Caco-2 (cell line): Measurements from ENCODE around the gene CPLX3. TPM values are rescaled to one million over a fixed set of nuclear protein-coding genes. Genes with fewer than 3 reads are reported as not detected.
A peak's percentile ranks its signal among the peaks of the same experiment; 100 is the strongest.

ENCODE experiments used
- BruUV-seq: library from RNA; stranded (reverse); fragments of 400-500 nt; replicated peaks from 2 replicates; lab custom pipeline; 2021; lab: Mats Ljungman, UMichigan
- CTCF ChIA-PET: fragments of 300-600 bp; sonication (Branson Sonifier 250); formaldehyde crosslinking; loops from one replicate; lab custom pipeline; 2022; ENCODE audit warnings: antibody characterized with exemption; lab: Charles Lee
- POLR2A ChIA-PET: fragments of 300-600 bp; sonication (Branson Sonifier 250); formaldehyde crosslinking; loops from one replicate; lab custom pipeline; 2022; ENCODE audit warnings: antibody characterized with exemption; lab: Charles Lee
- DNase-seq, 2 experiments: peaks; one replicate each; pipeline versions ENCODE4 v3.0.0 to v3.0.0-alpha.2; 2020 to 2022
- H3K27me3 ChIP-seq: replicated peaks from 2 replicates; pipeline ENCODE4 v1.6.0; 2011; ENCODE audit warnings: low read length; ENCODE audit not compliant: control insufficient read depth, insufficient read depth
- H3K36me3 ChIP-seq: 2 replicates; pipeline ENCODE4 v1.5.1; 2011; ENCODE audit warnings: low read length; ENCODE audit not compliant: control insufficient read depth, insufficient read depth
- H3K4me1 ChIP-seq: fragments of 250-450 bp; sonication (Bioruptor Pico); 2 replicates; pipeline ENCODE4 v1.5.1; 2020; ENCODE audit warnings: mild to moderate bottlenecking
- H3K4me3 ChIP-seq: 2 replicates; pipeline ENCODE4 v1.5.1; 2011; ENCODE audit warnings: low read depth, mild to moderate bottlenecking, control low read depth, low read length
- H3K9me3 ChIP-seq: fragments of 250-450 bp; sonication (Bioruptor Pico); 2 replicates; pipeline ENCODE4 v1.5.1; 2020; ENCODE audit warnings: mild to moderate bottlenecking, moderate library complexity
- H3K27ac Mint-ChIP-seq: one replicate; pipeline ENCODE4 v1.8.0; 2022; ENCODE audit warnings: mixed read lengths; ENCODE audit not compliant: unreplicated experiment
- H3K27me3 Mint-ChIP-seq: one replicate; pipeline ENCODE4 v1.8.0; 2022; ENCODE audit warnings: mixed read lengths; ENCODE audit not compliant: insufficient read depth, unreplicated experiment
- H3K36me3 Mint-ChIP-seq: one replicate; pipeline ENCODE4 v1.8.0; 2022; ENCODE audit warnings: mild to moderate bottlenecking, mixed read lengths; ENCODE audit not compliant: insufficient read depth, unreplicated experiment
- H3K4me1 Mint-ChIP-seq: one replicate; pipeline ENCODE4 v1.8.0; 2022; ENCODE audit warnings: low read depth, mixed read lengths; ENCODE audit not compliant: unreplicated experiment
- H3K4me3 Mint-ChIP-seq: one replicate; pipeline ENCODE4 v1.8.0; 2022; ENCODE audit warnings: mild to moderate bottlenecking, moderate library complexity, mixed read lengths; ENCODE audit not compliant: unreplicated experiment
- H3K9me3 Mint-ChIP-seq: one replicate; pipeline ENCODE4 v1.8.0; 2022; ENCODE audit warnings: mixed read lengths; ENCODE audit not compliant: unreplicated experiment
- intact Hi-C: fragments of 100-400 bp; cut with micrococcal nuclease; formaldehyde crosslinking; loops from one replicate; pipeline ENCODE4 v1.10.0; 2022; ENCODE audit not compliant: unreplicated experiment
- total RNA-seq: library from RNA; stranded (reverse); gene quantifications from 2 replicates; pipeline ENCODE4 v1.2.3, GENCODE V29; 2022
- TF ChIP-seq, protein P1 (sequence below), 2 experiments: fragments of 200-600 bp in 1 of 2; IDR thresholded peaks; 1 replicate in 1 of 2; 2 replicates in 1 of 2; pipeline versions ENCODE4 v1.5.1 to v1.8.0; 2011 to 2022; ENCODE audit warnings: antibody characterized with exemption in 1 of 2, control low read depth in 1 of 2, inconsistent platforms in 1 of 2, low read depth in 1 of 2, low read length in 1 of 2, mild to moderate bottlenecking in 1 of 2, moderate library complexity in 1 of 2; ENCODE audit not compliant: insufficient read depth in 1 of 2, severe bottlenecking in 1 of 2, unreplicated experiment in 1 of 2

CPLX3 gene
- total RNA-seq, 1 experiment from 2014 or later: not detected

GRCh38 chr15:74840851-74841775 lies 14.7 kb downstream of the CPLX3 start:
- Mint-ChIP-seq H3K27ac (no peak overlapping the region), H3K9me3 (no peaks in the 10 kb centered on the region), H3K27me3 (no peaks in the 10 kb centered on the region), H3K4me1 (peaks cover 6% of the 10 kb centered on the region), H3K36me3 (peaks cover 33% of the 10 kb centered on the region), H3K4me3 (peak overlapping the region; percentile 84)
- CTCF ChIA-PET: interaction anchor here (1.0 kb wide), 2 partner anchors 15 to 49 kb away, joined by 3 read pairs; partner anchors contain the start of genes CPLX3 and MPI
- no peak for DNase-seq
- no peak overlapping the region for H3K4me3 ChIP-seq
- TF ChIP-seq, protein P1, sequence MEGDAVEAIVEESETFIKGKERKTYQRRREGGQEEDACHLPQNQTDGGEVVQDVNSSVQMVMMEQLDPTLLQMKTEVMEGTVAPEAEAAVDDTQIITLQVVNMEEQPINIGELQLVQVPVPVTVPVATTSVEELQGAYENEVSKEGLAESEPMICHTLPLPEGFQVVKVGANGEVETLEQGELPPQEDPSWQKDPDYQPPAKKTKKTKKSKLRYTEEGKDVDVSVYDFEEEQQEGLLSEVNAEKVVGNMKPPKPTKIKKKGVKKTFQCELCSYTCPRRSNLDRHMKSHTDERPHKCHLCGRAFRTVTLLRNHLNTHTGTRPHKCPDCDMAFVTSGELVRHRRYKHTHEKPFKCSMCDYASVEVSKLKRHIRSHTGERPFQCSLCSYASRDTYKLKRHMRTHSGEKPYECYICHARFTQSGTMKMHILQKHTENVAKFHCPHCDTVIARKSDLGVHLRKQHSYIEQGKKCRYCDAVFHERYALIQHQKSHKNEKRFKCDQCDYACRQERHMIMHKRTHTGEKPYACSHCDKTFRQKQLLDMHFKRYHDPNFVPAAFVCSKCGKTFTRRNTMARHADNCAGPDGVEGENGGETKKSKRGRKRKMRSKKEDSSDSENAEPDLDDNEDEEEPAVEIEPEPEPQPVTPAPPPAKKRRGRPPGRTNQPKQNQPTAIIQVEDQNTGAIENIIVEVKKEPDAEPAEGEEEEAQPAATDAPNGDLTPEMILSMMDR (IDR thresholded peaks at IDR 0.05; ENCODE audit: insufficient read depth in 1 of 2, low read depth in 1 of 2, low read length in 1 of 2, severe bottlenecking in 1 of 2, unreplicated experiment in 1 of 2): no peak
- no peaks in the 10 kb centered on the region for H3K27me3 ChIP-seq
- H3K36me3 ChIP-seq: no peaks in the 10 kb centered on the region
- BruUV-seq: no TSS peak
- POLR2A ChIA-PET: interaction anchor here (1.9 kb wide), 1 partner anchor 65 kb away, joined by 7 read pairs; the partner anchor contains the start of gene FAM219B
- intact Hi-C loops: loop anchor here (5.0 kb wide), 1 partner anchor 111 kb away; no protein-coding TSS in a partner anchor
- H3K4me1 ChIP-seq: peaks cover 13% of the 10 kb centered on the region
- no peaks in the 10 kb centered on the region for H3K9me3 ChIP-seq

DNA sequence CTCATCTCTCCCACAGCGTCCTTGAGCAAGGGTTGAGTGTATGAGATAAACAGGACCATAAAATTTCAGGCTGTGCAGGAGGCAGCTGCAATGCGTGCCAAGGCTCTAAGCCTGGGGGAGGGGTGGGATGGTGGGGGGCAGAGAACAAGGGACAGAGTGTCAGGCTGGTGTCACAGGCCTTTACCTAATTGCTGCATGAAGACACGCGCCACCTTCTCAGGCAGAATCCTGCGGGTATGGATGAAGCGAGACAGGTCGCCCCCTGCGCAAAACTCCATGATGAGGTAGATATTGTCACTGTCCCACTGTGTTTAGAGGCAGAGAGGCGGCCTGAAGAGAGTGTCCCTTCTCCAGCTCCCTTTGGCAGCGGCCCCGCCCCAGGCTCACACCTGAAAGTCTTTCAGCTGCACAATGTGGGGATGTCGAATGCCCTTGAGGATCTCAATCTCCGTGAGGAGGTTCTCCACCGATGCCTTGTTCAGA lies 15.5 kb downstream of the CPLX3 start:
- Mint-ChIP-seq H3K4me3 (peak overlapping the region; percentile 84), H3K36me3 (peaks cover 35% of the 10 kb centered on the region), H3K4me1 (peaks cover 6% of the 10 kb centered on the region), H3K9me3 (no peaks in the 10 kb centered on the region), H3K27me3 (no peaks in the 10 kb centered on the region), H3K27ac (no peak overlapping the region)
- peaks cover 13% of the 10 kb centered on the region for H3K4me1 ChIP-seq
- no TSS peak for BruUV-seq
- no peaks in the 10 kb centered on the region for H3K36me3 ChIP-seq
- H3K4me3 ChIP-seq: peak overlapping the region; percentile 90
- CTCF ChIA-PET: interaction anchor here (0.6 to 1.9 kb wide), 6 partner anchors 48 to 160 kb away, joined by 3 to 9 read pairs (median 4); partner anchors contain the start of genes CSK and MPI
- no peak for DNase-seq
- H3K27me3 ChIP-seq: no peaks in the 10 kb centered on the region
- H3K9me3 ChIP-seq: no peaks in the 10 kb centered on the region
- TF ChIP-seq, protein P1 (IDR thresholded peaks at IDR 0.05; ENCODE audit: insufficient read depth in 1 of 2, low read depth in 1 of 2, low read length in 1 of 2, severe bottlenecking in 1 of 2, unreplicated experiment in 1 of 2): no peak
- POLR2A ChIA-PET: interaction anchor here (1.9 kb wide), 1 partner anchor 65 kb away, joined by 7 read pairs; the partner anchor contains the start of gene FAM219B
- intact Hi-C loops: loop anchor here (2.0 to 5.0 kb wide), 5 partner anchors 31 to 110 kb away; partner anchors contain the start of genes FAM219B and SCAMP2
